SK-N-SH (cell line): Measurements from ENCODE around the gene AP4B1. TPM values are rescaled to one million over a fixed set of nuclear protein-coding genes. Genes with fewer than 3 reads are reported as not detected.

Source experiments
- CTCF ChIA-PET: fragments of 300-600, 350-600 bp; formaldehyde crosslinking; extraction: SDS; loops from one replicate; lab custom pipeline; 2021; lab: Yijun Ruan, JAX
- POLR2A ChIA-PET: fragments of 350-600 bp; sonication (Branson Sonifier 250); formaldehyde crosslinking; extraction: SDS; loops from one replicate; lab custom pipeline; 2020; ENCODE audit warnings: antibody characterized with exemption, inconsistent platforms; lab: Yijun Ruan, JAX
- DNase-seq: peaks from one replicate; pipeline ENCODE4 v3.0.0; 2012
- H2AFZ ChIP-seq: fragments of 200-600 bp; sonication (generic); 2 replicates; pipeline ENCODE4 v1.8.1; 2016; ENCODE audit warnings: antibody characterized with exemption, mild to moderate bottlenecking, low read depth
- H3F3A ChIP-seq: fragments of 200-600 bp; sonication (generic); replicated peaks from 2 replicates; pipeline ENCODE3; 2016; ENCODE audit warnings: antibody characterized with exemption, mild to moderate bottlenecking; ENCODE audit not compliant: insufficient read depth
- H3K27ac ChIP-seq, 2 experiments: fragments of 200-500 bp in 1 of 2; fragments of 200-600 bp in 1 of 2; sonication (Bioruptor generic) in 1 of 2; sonication (generic), shearing (Covaris generic) in 1 of 2; 2 replicates each; pipeline versions ENCODE4 v1.5.1 to v1.6.1; 2014 to 2016; ENCODE audit warnings: low read depth in 2 of 2, inconsistent platforms in 1 of 2, low read length in 1 of 2, mild to moderate bottlenecking in 1 of 2, mixed read lengths in 1 of 2
- H3K27me3 ChIP-seq: fragments of 200-600 bp; sonication (generic), shearing (Covaris generic); 2 replicates; pipeline ENCODE4 v1.6.1; 2016; ENCODE audit warnings: mixed run types; ENCODE audit not compliant: insufficient read depth
- H3K36me3 ChIP-seq, 2 experiments: fragments of 200-500 bp in 1 of 2; fragments of 200-600 bp in 1 of 2; sonication (Bioruptor generic) in 1 of 2; sonication (generic) in 1 of 2; replicated peaks in 1 of 2; 2 replicates each; pipeline versions ENCODE3 to v1.5.1; 2014 to 2016; ENCODE audit warnings: low read length in 1 of 2, mild to moderate bottlenecking in 1 of 2; ENCODE audit not compliant: insufficient read depth in 2 of 2, control insufficient read depth in 1 of 2
- H3K4me1 ChIP-seq, 2 experiments: fragments of 200-500 bp in 1 of 2; fragments of 200-600 bp in 1 of 2; sonication (Bioruptor generic) in 1 of 2; sonication (generic), shearing (Covaris generic) in 1 of 2; 2 replicates each; pipeline versions ENCODE4 v1.5.1 to v1.6.1; 2014 to 2016; ENCODE audit warnings: low read depth in 1 of 2, low read length in 1 of 2, mixed run types in 1 of 2; ENCODE audit not compliant: insufficient read depth in 2 of 2, control insufficient read depth in 1 of 2
- H3K4me2 ChIP-seq: fragments of 200-600 bp; sonication (generic), shearing (Covaris generic); 2 replicates; pipeline ENCODE4 v1.6.1; 2017; ENCODE audit warnings: mixed run types
- H3K4me3 ChIP-seq, 2 experiments: fragments of 200-500 bp in 1 of 2; fragments of 200-600 bp in 1 of 2; sonication (Bioruptor generic) in 1 of 2; sonication (generic), shearing (Covaris generic) in 1 of 2; 2 replicates each; pipeline versions ENCODE4 v1.5.1 to v1.8.1; 2014 to 2016; ENCODE audit warnings: low read depth in 2 of 2, inconsistent platforms in 1 of 2, low read length in 1 of 2, mild to moderate bottlenecking in 1 of 2, mixed read lengths in 1 of 2, moderate library complexity in 1 of 2
- H3K79me2 ChIP-seq: fragments of 200-600 bp; sonication (generic); 2 replicates; pipeline ENCODE4 v1.8.1; 2017; ENCODE audit warnings: mild to moderate bottlenecking; ENCODE audit not compliant: insufficient read depth
- H3K9ac ChIP-seq: fragments of 200-600 bp; sonication (generic); 2 replicates; pipeline ENCODE4 v1.6.1; 2017; ENCODE audit warnings: mixed run types
- H3K9me2 ChIP-seq: fragments of 200-600 bp; sonication (generic); 2 replicates; pipeline ENCODE4 v1.6.1; 2017; ENCODE audit warnings: mixed run types
- H3K9me3 ChIP-seq: fragments of 200-600 bp; sonication (generic); 2 replicates; pipeline ENCODE4 v1.6.1; 2017; ENCODE audit warnings: mixed run types, mild to moderate bottlenecking, moderate library complexity
- H4K20me1 ChIP-seq: fragments of 200-600 bp; sonication (generic); 2 replicates; pipeline ENCODE4 v1.6.1; 2017; ENCODE audit warnings: mild to moderate bottlenecking, mixed run types; ENCODE audit not compliant: insufficient read depth
- ELF1 ChIP-seq: IDR thresholded peaks from 2 replicates; pipeline ENCODE4 v1.4.0; 2012
- EP300 ChIP-seq, 2 experiments: IDR thresholded peaks; 2 replicates each; pipeline versions ENCODE4 v1.4.0 to v1.6.1; 2012; ENCODE audit warnings: borderline replicate concordance in 1 of 2, low read depth in 1 of 2, low read length in 1 of 2
- FOXM1 ChIP-seq: IDR thresholded peaks from 2 replicates; pipeline ENCODE4 v1.4.0; 2012; ENCODE audit warnings: low read depth, mild to moderate bottlenecking
- GABPA ChIP-seq: IDR thresholded peaks from 2 replicates; pipeline ENCODE4 v1.4.0; 2012; ENCODE audit warnings: low read depth, mild to moderate bottlenecking
- JUND ChIP-seq: IDR thresholded peaks from 2 replicates; pipeline ENCODE4 v1.4.0; 2012
- MEF2A ChIP-seq: IDR thresholded peaks from 2 replicates; pipeline ENCODE4 v1.4.0; 2012; ENCODE audit warnings: low read depth, borderline replicate concordance
- MXI1 ChIP-seq: IDR thresholded peaks from 2 replicates; pipeline ENCODE4 v1.6.1; 2012; ENCODE audit warnings: mild to moderate bottlenecking, low read depth, low read length, improper control_type of control experiment
- NRF1 ChIP-seq: IDR thresholded peaks from 2 replicates; pipeline ENCODE4 v1.6.1; 2012; ENCODE audit warnings: low read depth, mild to moderate bottlenecking, low read length
- RAD21 ChIP-seq: IDR thresholded peaks from 2 replicates; pipeline ENCODE4 v1.6.1; 2012; ENCODE audit warnings: mild to moderate bottlenecking, low read length
- RCOR1 ChIP-seq: fragments of 150-350 bp; IDR thresholded peaks from 2 replicates; pipeline ENCODE4 v1.6.1; 2017; ENCODE audit warnings: antibody characterized with exemption, low read length
- SMC3 ChIP-seq: IDR thresholded peaks from 2 replicates; pipeline ENCODE4 v1.6.1; 2012; ENCODE audit warnings: low read depth, low read length, improper control_type of control experiment
- TAF1 ChIP-seq: IDR thresholded peaks from 2 replicates; pipeline ENCODE4 v1.6.1; 2012; ENCODE audit warnings: low read depth, mild to moderate bottlenecking, low read length, moderate library complexity, borderline replicate concordance
- TCF12 ChIP-seq: IDR thresholded peaks from 2 replicates; pipeline ENCODE4 v1.4.0; 2012
- ZBTB33 ChIP-seq: IDR thresholded peaks from 2 replicates; pipeline ENCODE4 v1.4.0; 2012; ENCODE audit warnings: low read depth, borderline replicate concordance
- WGBS: methylation state at CpG from one replicate; pipeline ENCODE4 v1.1.6; 2017; ENCODE audit warnings: low lambda C conversion rate; 5-methylcytosine and 5-hydroxymethylcytosine counted together
- polyA plus RNA-seq, 3 experiments: library from polyadenylated mRNA; depleted of rRNA; stranded (reverse); fragments of >200 nt; gene quantifications; 2 replicates each; pipeline ENCODE4 v1.2.3, GENCODE V29; 2012
- TF ChIP-seq, protein P1 (sequence below): IDR thresholded peaks from 2 replicates; pipeline ENCODE4 v1.4.0; 2012; ENCODE audit warnings: low read depth, borderline replicate concordance
- TF ChIP-seq, protein P2 (sequence below): fragments of 150-350 bp; IDR thresholded peaks from 2 replicates; pipeline ENCODE4 v1.6.1; 2016; ENCODE audit warnings: mild to moderate bottlenecking, low read depth, low read length
- TF ChIP-seq, protein P3 (sequence below): fragments of 150-350 bp; IDR thresholded peaks from 2 replicates; pipeline ENCODE4 v1.6.1; 2017; ENCODE audit warnings: antibody characterized with exemption, low read length, low read depth, borderline replicate concordance

Gene AP4B1
- polyA plus RNA-seq, 1 of the 3 experiments (the other 2 are of a cell fraction): 11.5 TPM

GRCh38 chr1:113858418-113858817 is 46.2 kb downstream of the AP4B1 start:
- Histone ChIP-seq H3F3A (peaks cover 4% of the 10 kb centered on the region), H3K9ac (no peak overlapping the region), H3K4me2 (no peak overlapping the region), H3K9me3 (no peaks in the 10 kb centered on the region), H4K20me1 (no peaks in the 10 kb centered on the region), H3K27me3 (no peaks in the 10 kb centered on the region), H3K4me1 (peaks cover 0 to 29% of the 10 kb centered on the region in 2 experiments; a peak in 2 of 4 replicates), H3K36me3 (no peaks in the 10 kb centered on the region), H3K79me2 (no peaks in the 10 kb centered on the region), H3K27ac (no peak overlapping the region), H3K4me3 (no peak overlapping the region), H3K9me2 (no peaks in the 10 kb centered on the region), H2AFZ (no peak overlapping the region)
- WGBS: 81% methylated on average over 3 of the region's 3 CpGs
- TF ChIP-seq, protein P1, sequence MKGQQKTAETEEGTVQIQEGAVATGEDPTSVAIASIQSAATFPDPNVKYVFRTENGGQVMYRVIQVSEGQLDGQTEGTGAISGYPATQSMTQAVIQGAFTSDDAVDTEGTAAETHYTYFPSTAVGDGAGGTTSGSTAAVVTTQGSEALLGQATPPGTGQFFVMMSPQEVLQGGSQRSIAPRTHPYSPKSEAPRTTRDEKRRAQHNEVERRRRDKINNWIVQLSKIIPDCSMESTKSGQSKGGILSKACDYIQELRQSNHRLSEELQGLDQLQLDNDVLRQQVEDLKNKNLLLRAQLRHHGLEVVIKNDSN: no peak
- POLR2A ChIA-PET: no interaction called here
- DNase-seq: no peak
- CTCF ChIA-PET: interaction anchor here (3.9 kb wide), 1 partner anchor 23 kb away, joined by 14 read pairs; no protein-coding TSS in a partner anchor

DNA sequence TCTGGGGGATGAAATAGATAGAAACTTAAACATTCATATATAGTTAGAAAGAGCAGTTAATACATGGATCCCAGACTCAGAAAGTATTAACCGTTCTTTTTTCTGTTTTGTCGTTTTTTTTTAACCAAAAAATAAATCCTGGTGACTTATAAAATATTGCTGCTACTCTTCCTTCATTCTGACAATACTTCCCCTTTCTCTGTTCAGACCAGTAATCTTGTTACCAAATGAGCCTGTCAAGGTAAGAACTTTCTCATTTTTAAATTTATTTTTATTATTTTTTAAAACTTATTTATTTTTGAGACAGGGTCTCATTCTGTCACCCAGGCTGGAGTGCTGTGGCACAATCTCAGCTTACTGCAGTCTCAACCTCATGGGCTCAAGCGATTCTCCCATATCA is 46.8 kb downstream of the AP4B1 start:
- H3K9ac ChIP-seq: no peak overlapping the region
- H3K27ac ChIP-seq: no peak overlapping the region
- H2AFZ ChIP-seq: no peak overlapping the region
- no peaks in the 10 kb centered on the region for H4K20me1 ChIP-seq
- peaks cover 0 to 29% of the 10 kb centered on the region in 2 experiments; a peak in 2 of 4 replicates for H3K4me1 ChIP-seq
- POLR2A ChIA-PET: no interaction called here
- 62% methylated on average over 3 of the region's 3 CpGs for WGBS
- no peaks in the 10 kb centered on the region for H3K36me3 ChIP-seq
- H3K27me3 ChIP-seq: no peaks in the 10 kb centered on the region
- no peaks in the 10 kb centered on the region for H3K79me2 ChIP-seq
- peaks cover 4% of the 10 kb centered on the region for H3F3A ChIP-seq
- no peaks in the 10 kb centered on the region for H3K9me3 ChIP-seq
- DNase-seq: no peak
- CTCF ChIA-PET: interaction anchor here (3.9 kb wide), 1 partner anchor 22 kb away, joined by 14 read pairs; no protein-coding TSS in a partner anchor
- TF ChIP-seq, protein P2, sequence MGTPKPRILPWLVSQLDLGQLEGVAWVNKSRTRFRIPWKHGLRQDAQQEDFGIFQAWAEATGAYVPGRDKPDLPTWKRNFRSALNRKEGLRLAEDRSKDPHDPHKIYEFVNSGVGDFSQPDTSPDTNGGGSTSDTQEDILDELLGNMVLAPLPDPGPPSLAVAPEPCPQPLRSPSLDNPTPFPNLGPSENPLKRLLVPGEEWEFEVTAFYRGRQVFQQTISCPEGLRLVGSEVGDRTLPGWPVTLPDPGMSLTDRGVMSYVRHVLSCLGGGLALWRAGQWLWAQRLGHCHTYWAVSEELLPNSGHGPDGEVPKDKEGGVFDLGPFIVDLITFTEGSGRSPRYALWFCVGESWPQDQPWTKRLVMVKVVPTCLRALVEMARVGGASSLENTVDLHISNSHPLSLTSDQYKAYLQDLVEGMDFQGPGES: no peak
- no peak for TF ChIP-seq MXI1
- no peak for TF ChIP-seq NRF1
- no peak for TF ChIP-seq JUND
- no peak for TF ChIP-seq RCOR1
- no peak for TF ChIP-seq TCF12
- TF ChIP-seq TAF1: no peak
- TF ChIP-seq ELF1: no peak
- TF ChIP-seq MEF2A: no peak
- TF ChIP-seq FOXM1: no peak
- TF ChIP-seq GABPA: no peak
- H3K4me2 ChIP-seq: no peak overlapping the region
- H3K9me2 ChIP-seq: no peaks in the 10 kb centered on the region
- H3K4me3 ChIP-seq: no peak overlapping the region

DNA sequence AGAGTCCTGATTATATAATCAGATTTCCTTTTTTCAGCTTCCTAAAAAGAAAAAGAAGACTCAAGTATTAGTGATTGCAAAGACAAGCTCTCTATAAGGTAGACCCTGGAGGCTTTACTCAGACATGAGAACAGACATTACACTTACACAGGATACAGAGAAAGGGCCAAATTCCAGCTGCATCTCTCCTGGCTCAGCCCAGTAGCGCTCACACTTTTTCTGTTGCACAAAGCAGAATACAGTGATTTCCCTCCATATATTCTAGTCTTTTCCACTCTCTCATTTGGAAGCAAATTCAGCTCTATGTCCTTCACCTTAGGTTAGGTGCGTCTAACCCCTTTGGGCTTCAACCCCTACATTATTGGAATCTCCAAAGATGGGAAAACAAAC is 48.2 kb downstream of the AP4B1 start:
- Histone ChIP-seq H3K9me3 (no peaks in the 10 kb centered on the region), H2AFZ (no peak overlapping the region), H3K4me1 (peaks cover 0 to 25% of the 10 kb centered on the region in 2 experiments; a peak in 2 of 4 replicates), H3K4me3 (no peak overlapping the region), H3F3A (peaks cover 4% of the 10 kb centered on the region), H3K9me2 (no peaks in the 10 kb centered on the region), H3K4me2 (no peak overlapping the region), H4K20me1 (no peaks in the 10 kb centered on the region), H3K27ac (no peak overlapping the region), H3K27me3 (no peaks in the 10 kb centered on the region), H3K36me3 (no peaks in the 10 kb centered on the region), H3K9ac (no peak overlapping the region), H3K79me2 (no peaks in the 10 kb centered on the region)
- ChIA-PET POLR2A (no interaction called here), CTCF (interaction anchor here (0.6 to 3.9 kb wide), 4 partner anchors 18 to 170 kb away, joined by 3 to 14 read pairs (median 3); no protein-coding TSS in a partner anchor)
- 98% methylated on average over 2 of the region's 2 CpGs for WGBS
- DNase-seq: no peak
- TF ChIP-seq EP300 (IDR thresholded peaks at IDR 0.05; ENCODE audit: borderline replicate concordance in 1 of 2, low read depth in 1 of 2, low read length in 1 of 2) (no peak), GABPA (no peak), SMC3 (no peak), RCOR1 (no peak), TCF12 (no peak), JUND (no peak), RAD21 (no peak), ZBTB33 (no peak), MXI1 (no peak), TAF1 (no peak)
- TF ChIP-seq, protein P3, sequence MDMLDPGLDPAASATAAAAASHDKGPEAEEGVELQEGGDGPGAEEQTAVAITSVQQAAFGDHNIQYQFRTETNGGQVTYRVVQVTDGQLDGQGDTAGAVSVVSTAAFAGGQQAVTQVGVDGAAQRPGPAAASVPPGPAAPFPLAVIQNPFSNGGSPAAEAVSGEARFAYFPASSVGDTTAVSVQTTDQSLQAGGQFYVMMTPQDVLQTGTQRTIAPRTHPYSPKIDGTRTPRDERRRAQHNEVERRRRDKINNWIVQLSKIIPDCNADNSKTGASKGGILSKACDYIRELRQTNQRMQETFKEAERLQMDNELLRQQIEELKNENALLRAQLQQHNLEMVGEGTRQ: no peak
- TF ChIP-seq, protein P1: no peak
